PFSK-1 (cell line): Measurements from ENCODE around the gene SET. TPM values are rescaled to one million over a fixed set of nuclear protein-coding genes. Genes with fewer than 3 reads are reported as not detected.

Experiments used
- FOXP2 ChIP-seq: optimal IDR thresholded peaks from 2 replicates; pipeline ENCODE3; 2011; ENCODE audit warnings: borderline replicate concordance, control low read depth, inconsistent platforms; ENCODE audit not compliant: insufficient read depth; ENCODE audit errors: extremely low read length, extremely low read depth
- POLR2AphosphoS5 ChIP-seq: IDR thresholded peaks from 2 replicates; pipeline ENCODE4 v1.6.1; 2012; ENCODE audit warnings: low read depth, mild to moderate bottlenecking, control low read depth, low read length, moderate library complexity
- SIN3A ChIP-seq: IDR thresholded peaks from 2 replicates; pipeline ENCODE4 v1.6.1; 2012; ENCODE audit warnings: mild to moderate bottlenecking, low read length, moderate library complexity, borderline replicate concordance; ENCODE audit not compliant: insufficient read depth
- TAF1 ChIP-seq: IDR thresholded peaks from 2 replicates; pipeline ENCODE4 v1.6.1; 2012; ENCODE audit warnings: low read length, control low read depth, borderline replicate concordance; ENCODE audit not compliant: insufficient read depth
- polyA plus RNA-seq: library from polyadenylated mRNA; unstranded; fragments of >200 nt; gene quantifications from one replicate; pipeline ENCODE4 v1.2.1, GENCODE V29; 2012; ENCODE audit warnings: low read depth, missing spikeins; ENCODE audit not compliant: insufficient read length
- TF ChIP-seq, protein P1 (sequence below), 2 experiments: IDR thresholded peaks; 2 replicates each; pipeline versions ENCODE4 v1.6.1 to v1.8.0; 2011 to 2012; ENCODE audit warnings: low read depth in 2 of 2, low read length in 2 of 2, control low read depth in 1 of 2, inconsistent platforms in 1 of 2, mild to moderate bottlenecking in 1 of 2, moderate library complexity in 1 of 2; ENCODE audit not compliant: insufficient read depth in 1 of 2

The SET gene, protein sequence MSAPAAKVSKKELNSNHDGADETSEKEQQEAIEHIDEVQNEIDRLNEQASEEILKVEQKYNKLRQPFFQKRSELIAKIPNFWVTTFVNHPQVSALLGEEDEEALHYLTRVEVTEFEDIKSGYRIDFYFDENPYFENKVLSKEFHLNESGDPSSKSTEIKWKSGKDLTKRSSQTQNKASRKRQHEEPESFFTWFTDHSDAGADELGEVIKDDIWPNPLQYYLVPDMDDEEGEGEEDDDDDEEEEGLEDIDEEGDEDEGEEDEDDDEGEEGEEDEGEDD
- polyA plus RNA-seq: 343 TPM

- TF ChIP-seq SIN3A: no peak
- TF ChIP-seq, protein P1, sequence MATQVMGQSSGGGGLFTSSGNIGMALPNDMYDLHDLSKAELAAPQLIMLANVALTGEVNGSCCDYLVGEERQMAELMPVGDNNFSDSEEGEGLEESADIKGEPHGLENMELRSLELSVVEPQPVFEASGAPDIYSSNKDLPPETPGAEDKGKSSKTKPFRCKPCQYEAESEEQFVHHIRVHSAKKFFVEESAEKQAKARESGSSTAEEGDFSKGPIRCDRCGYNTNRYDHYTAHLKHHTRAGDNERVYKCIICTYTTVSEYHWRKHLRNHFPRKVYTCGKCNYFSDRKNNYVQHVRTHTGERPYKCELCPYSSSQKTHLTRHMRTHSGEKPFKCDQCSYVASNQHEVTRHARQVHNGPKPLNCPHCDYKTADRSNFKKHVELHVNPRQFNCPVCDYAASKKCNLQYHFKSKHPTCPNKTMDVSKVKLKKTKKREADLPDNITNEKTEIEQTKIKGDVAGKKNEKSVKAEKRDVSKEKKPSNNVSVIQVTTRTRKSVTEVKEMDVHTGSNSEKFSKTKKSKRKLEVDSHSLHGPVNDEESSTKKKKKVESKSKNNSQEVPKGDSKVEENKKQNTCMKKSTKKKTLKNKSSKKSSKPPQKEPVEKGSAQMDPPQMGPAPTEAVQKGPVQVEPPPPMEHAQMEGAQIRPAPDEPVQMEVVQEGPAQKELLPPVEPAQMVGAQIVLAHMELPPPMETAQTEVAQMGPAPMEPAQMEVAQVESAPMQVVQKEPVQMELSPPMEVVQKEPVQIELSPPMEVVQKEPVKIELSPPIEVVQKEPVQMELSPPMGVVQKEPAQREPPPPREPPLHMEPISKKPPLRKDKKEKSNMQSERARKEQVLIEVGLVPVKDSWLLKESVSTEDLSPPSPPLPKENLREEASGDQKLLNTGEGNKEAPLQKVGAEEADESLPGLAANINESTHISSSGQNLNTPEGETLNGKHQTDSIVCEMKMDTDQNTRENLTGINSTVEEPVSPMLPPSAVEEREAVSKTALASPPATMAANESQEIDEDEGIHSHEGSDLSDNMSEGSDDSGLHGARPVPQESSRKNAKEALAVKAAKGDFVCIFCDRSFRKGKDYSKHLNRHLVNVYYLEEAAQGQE (IDR thresholded peaks at IDR 0.05; ENCODE audit: insufficient read depth in 1 of 2, low read depth in 2 of 2, low read length in 2 of 2): no peak
- peak; percentile 49; the same call in 1 of the 2 replicates for TF ChIP-seq TAF1
- peak; percentile 70 for TF ChIP-seq FOXP2
- TF ChIP-seq POLR2AphosphoS5: 0 out of 2 replicates have a peak, but pooled peaks have one; percentile 48
Observed at GRCh38 chr9:128688501-128689292, at the start of gene SET. Gene SET, plus strand, starts transcription at chr9:128689222. Its CDS starts 361 bp downstream, at chr9:128689583.

DNA sequence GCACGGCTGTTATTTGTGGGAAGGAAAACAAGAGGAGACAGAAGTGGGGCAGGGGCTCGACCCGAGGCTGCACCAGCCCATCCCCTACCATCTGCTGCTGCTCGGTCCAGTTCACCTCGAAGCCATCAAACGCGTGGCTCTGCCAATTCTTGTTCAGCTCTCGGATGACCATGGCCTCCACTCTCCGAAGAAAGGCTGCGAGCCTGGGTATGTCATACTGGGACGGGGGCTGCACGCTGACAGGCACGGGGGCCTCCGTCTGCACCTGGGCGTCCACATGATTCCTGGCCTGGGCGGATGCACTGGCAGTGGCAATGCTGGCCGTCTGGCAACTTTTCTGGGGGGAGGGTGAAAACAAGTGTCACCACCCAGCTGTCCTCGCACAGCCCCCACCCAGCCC is 48.4 kb upstream of the SET start:
- TF ChIP-seq, protein P1 (IDR thresholded peaks at IDR 0.05; ENCODE audit: insufficient read depth in 1 of 2, low read depth in 2 of 2, low read length in 2 of 2): no peak
- no peak for TF ChIP-seq POLR2AphosphoS5
- no peak for TF ChIP-seq TAF1
- TF ChIP-seq SIN3A: no peak
- TF ChIP-seq FOXP2: no peak

- TF ChIP-seq, protein P1 (IDR thresholded peaks at IDR 0.05; ENCODE audit: insufficient read depth in 1 of 2, low read depth in 2 of 2, low read length in 2 of 2): no peak
- TF ChIP-seq TAF1: no peak
- no peak for TF ChIP-seq POLR2AphosphoS5
- no peak for TF ChIP-seq FOXP2
- no peak for TF ChIP-seq SIN3A
Observed at GRCh38 chr9:128642675-128643245, 46.3 kb upstream of the SET start.

DNA sequence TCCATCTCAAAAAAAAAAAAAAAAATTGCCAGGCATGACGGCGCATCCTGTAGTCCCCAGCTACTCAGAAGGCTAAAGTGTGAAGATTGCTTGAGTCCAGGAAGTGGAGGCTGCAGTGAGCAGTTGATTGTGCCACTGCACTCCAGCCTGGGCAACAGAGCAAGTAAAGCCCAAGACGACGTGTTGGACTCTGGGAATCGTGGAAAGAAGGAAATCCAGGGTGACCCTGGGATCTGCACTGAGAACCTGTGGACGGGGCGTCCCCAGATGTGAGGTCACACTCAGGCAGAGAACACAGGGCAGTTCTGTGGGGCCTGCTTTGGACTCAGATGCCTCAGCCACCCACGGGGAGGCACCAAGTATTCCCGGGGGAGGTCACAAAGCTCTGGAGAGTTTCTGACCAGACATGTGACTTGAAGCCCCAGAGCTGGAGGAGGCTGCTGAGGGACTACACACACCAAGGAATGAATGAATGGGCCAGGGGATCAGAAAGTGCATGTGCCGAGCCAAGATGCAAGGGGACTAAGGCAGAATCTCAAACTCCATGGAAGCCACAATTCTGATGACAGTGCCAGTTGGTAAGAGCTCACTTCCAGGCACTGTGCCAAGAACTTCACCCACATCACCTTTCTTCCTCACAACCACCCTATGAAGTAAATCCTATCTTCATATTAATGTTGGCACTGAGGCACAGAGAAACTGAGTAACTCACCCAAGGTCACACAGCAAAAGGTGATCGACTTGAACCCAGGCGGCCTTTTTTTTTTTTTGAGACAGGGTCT is 45.3 kb upstream of the SET start:
- TF ChIP-seq SIN3A: no peak
- TF ChIP-seq TAF1: no peak
- TF ChIP-seq, protein P1 (IDR thresholded peaks at IDR 0.05; ENCODE audit: insufficient read depth in 1 of 2, low read depth in 2 of 2, low read length in 2 of 2): no peak
- no peak for TF ChIP-seq POLR2AphosphoS5
